MM.1S (cell line): ENCODE results near the gene MSI2.

Experiments
- EZH2 ChIP-seq: fragments of 300-600 bp; sonication (generic); optimal IDR thresholded peaks from 2 replicates; pipeline ENCODE3; 2017; ENCODE audit warnings: low read depth, mild to moderate bottlenecking, antibody characterized with exemption, low read length, mixed read lengths
- EZH2phosphoT487 ChIP-seq: fragments of 300-600 bp; sonication (generic); IDR thresholded peaks from 2 replicates; pipeline ENCODE4 v1.6.1; 2018; ENCODE audit warnings: antibody characterized with exemption, low read length
- TF ChIP-seq, protein P1 (sequence below): fragments of 300-600 bp; sonication (generic); IDR thresholded peaks from 2 replicates; pipeline ENCODE4 v1.5.1; 2016; ENCODE audit warnings: antibody characterized with exemption, low read length, mixed read lengths

DNA sequence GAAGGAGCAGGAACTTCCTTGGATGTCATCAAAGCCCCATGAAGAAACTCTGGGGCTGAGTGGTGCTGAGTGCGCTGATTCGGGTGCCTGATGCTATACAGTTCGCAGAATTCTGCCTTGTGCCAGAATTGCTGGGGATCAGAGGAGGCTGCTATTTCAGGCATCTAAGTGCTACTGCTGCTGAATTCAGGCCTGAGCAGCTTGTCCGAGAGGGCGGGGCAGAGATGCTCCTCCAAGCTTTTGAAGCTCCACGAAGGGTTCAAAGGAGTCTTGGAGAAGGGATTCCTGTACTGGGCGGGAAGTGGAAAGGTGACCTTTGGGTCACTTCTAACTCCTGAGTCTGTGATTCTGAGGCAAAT, 260.9 kb downstream of the MSI2 start:
- TF ChIP-seq, protein P1, sequence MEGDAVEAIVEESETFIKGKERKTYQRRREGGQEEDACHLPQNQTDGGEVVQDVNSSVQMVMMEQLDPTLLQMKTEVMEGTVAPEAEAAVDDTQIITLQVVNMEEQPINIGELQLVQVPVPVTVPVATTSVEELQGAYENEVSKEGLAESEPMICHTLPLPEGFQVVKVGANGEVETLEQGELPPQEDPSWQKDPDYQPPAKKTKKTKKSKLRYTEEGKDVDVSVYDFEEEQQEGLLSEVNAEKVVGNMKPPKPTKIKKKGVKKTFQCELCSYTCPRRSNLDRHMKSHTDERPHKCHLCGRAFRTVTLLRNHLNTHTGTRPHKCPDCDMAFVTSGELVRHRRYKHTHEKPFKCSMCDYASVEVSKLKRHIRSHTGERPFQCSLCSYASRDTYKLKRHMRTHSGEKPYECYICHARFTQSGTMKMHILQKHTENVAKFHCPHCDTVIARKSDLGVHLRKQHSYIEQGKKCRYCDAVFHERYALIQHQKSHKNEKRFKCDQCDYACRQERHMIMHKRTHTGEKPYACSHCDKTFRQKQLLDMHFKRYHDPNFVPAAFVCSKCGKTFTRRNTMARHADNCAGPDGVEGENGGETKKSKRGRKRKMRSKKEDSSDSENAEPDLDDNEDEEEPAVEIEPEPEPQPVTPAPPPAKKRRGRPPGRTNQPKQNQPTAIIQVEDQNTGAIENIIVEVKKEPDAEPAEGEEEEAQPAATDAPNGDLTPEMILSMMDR = no peak
- TF ChIP-seq EZH2 (no peak), EZH2phosphoT487 (no peak)
